RWPE1 (cell line): ENCODE measurements around the gene SLC39A13.
A peak's percentile ranks its signal among the peaks of the same experiment; 100 is the strongest.

Source experiments
- CTCF ChIA-PET: fragments of 350-600 bp; sonication (Branson Sonifier 250); formaldehyde crosslinking; extraction: SDS; loops from one replicate; lab custom pipeline; 2021; lab: Yijun Ruan, JAX
- POLR2A ChIA-PET: fragments of 400-600 bp; formaldehyde crosslinking; extraction: SDS; loops from one replicate; lab custom pipeline; 2020; ENCODE audit warnings: antibody characterized with exemption; ENCODE audit not compliant: low non-redundant PET; lab: Yijun Ruan, JAX
- DNase-seq: peaks from one replicate; pipeline ENCODE4 v3.0.0; 2012; ENCODE audit warnings: low spot score
- H3K27ac ChIP-seq: fragments of 450-650 bp; 2 replicates; pipeline ENCODE4 v1.5.1; 2017
- CTCF ChIP-seq: fragments of 450-650 bp; conservative IDR thresholded peaks from 2 replicates; pipeline ENCODE4 v1.5.1; 2017; ENCODE audit warnings: low read depth, mild to moderate bottlenecking

SLC39A13 gene

GRCh38 chr11:47453365-47453764, 45.0 kb downstream of the SLC39A13 start:
- ChIA-PET CTCF (interaction anchor here (0.7 to 1.2 kb wide), 2 partner anchors 10 to 132 kb away, joined by 3 read pairs; no protein-coding TSS in a partner anchor), POLR2A (no interaction called here)
- DNase-seq, result no peak
- no peak for TF ChIP-seq CTCF
- H3K27ac ChIP-seq, result peak overlapping the region; percentile 42

DNA sequence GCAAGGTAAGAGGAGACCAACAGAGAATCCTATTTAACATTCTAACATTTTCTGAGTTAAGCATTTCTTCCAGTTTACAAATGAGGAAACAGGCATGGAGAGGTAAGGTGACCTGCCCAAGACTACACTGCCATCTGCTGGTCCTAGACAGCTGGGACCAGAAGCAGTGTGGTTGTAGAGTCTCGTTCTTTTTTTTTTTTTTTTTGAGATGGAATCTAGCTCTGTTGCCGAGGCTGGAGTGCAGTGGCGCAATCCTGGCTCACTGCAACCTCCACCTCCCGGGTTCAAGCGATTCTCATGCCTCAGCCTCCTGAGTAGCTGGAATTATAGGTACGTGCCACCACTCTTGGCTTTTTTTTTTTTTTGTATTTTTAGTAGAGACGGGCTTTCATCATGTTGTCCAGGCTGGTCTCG, 45.9 kb downstream of the SLC39A13 start:
- peak; percentile 66 for DNase-seq
- POLR2A ChIA-PET, result interaction anchor here (1.1 kb wide), 1 partner anchor 11 kb away, joined by 4 read pairs; no protein-coding TSS in a partner anchor
- CTCF ChIA-PET, result interaction anchor here (0.6 to 0.7 kb wide), 3 partner anchors 8 to 80 kb away, joined by 3 to 4 read pairs (median 4); no protein-coding TSS in a partner anchor

GRCh38 chr11:47460571-47461235, 52.3 kb downstream of the SLC39A13 start:
- DNase-seq, result no peak
- ChIA-PET POLR2A (no interaction called here), CTCF (interaction anchor here (0.6 kb wide), 1 partner anchor 16 kb away, joined by 3 read pairs; no protein-coding TSS in a partner anchor)
- peak overlapping the region; percentile 18 for H3K27ac ChIP-seq
- no peak for TF ChIP-seq CTCF

More for the DNA sequence above, 45.9 kb downstream of the SLC39A13 start:
- peak overlapping the region; percentile 42 for H3K27ac ChIP-seq
- TF ChIP-seq CTCF, result peak; percentile 79

- no peak for DNase-seq
- ChIA-PET POLR2A (no interaction called here), CTCF (interaction anchor here (0.6 kb wide), 1 partner anchor 570 kb away, joined by 4 read pairs; no protein-coding TSS in a partner anchor)
- no peak for TF ChIP-seq CTCF
- peak overlapping the region; percentile 34 for H3K27ac ChIP-seq
Observed at GRCh38 chr11:47461876-47462275, 53.5 kb downstream of the SLC39A13 start.

GRCh38 chr11:47464483-47464882, 56.1 kb downstream of the SLC39A13 start:
- POLR2A ChIA-PET, result no interaction called here
- CTCF ChIA-PET, result interaction anchor here (0.6 kb wide), 1 partner anchor 10 kb away, joined by 4 read pairs; no protein-coding TSS in a partner anchor
- no peak for DNase-seq
- TF ChIP-seq CTCF, result no peak
- no peak overlapping the region for H3K27ac ChIP-seq
